ENCODE results near the gene ZNF609.
"Not testable (repeated sequence)": the region's sequence is repeated elsewhere in the genome, so short reads cannot be mapped to it uniquely, and the experiment has no call there.

The ZNF609 gene

GRCh38 chr15:64480891-64481290, 20.5 kb downstream of the ZNF609 start:
- no peak for DNase-seq (ENCODE audit: low read depth)
- no peak for TF ChIP-seq CTCF (IDR thresholded peaks at IDR 0.05; ENCODE audit: control insufficient read depth, extremely low read depth, insufficient read depth)

GRCh38 chr15:64483749-64484148, 23.4 kb downstream of the ZNF609 start:
- TF ChIP-seq CTCF (IDR thresholded peaks at IDR 0.05; ENCODE audit: control insufficient read depth, extremely low read depth, insufficient read depth): no peak
- DNase-seq (ENCODE audit: low read depth): no peak
- no peak overlapping the region for H3K4me3 ChIP-seq (ENCODE audit: low read depth, low read length)

More at GRCh38 chr15:64480891-64481290, 20.5 kb downstream of the ZNF609 start:
- no peak overlapping the region for H3K4me3 ChIP-seq (ENCODE audit: low read depth, low read length)

- no peak for TF ChIP-seq CTCF (IDR thresholded peaks at IDR 0.05; ENCODE audit: control insufficient read depth, extremely low read depth, insufficient read depth)
- H3K4me3 ChIP-seq (ENCODE audit: low read depth, low read length): no peak overlapping the region
- DNase-seq (ENCODE audit: low read depth): no peak
These were observed 25.4 kb downstream of the ZNF609 start for GRCh38 chr15:64485796-64486195.

- no peak for TF ChIP-seq CTCF (IDR thresholded peaks at IDR 0.05; ENCODE audit: control insufficient read depth, extremely low read depth, insufficient read depth)
- no peak for DNase-seq (ENCODE audit: low read depth)
- no peak overlapping the region for H3K4me3 ChIP-seq (ENCODE audit: low read depth, low read length)
These were observed 30.4 kb downstream of the ZNF609 start for GRCh38 chr15:64490598-64491259.

GRCh38 chr15:64493641-64494040, 33.3 kb downstream of the ZNF609 start:
- no peak for TF ChIP-seq CTCF (IDR thresholded peaks at IDR 0.05; ENCODE audit: control insufficient read depth, extremely low read depth, insufficient read depth)
- H3K4me3 ChIP-seq (ENCODE audit: low read depth, low read length): no peak overlapping the region
- no peak for DNase-seq (ENCODE audit: low read depth)

- DNase-seq (ENCODE audit: low read depth); H3K4me3 ChIP-seq (ENCODE audit: low read depth, low read length): not testable (repeated sequence)
These were observed 35.6 kb downstream of the ZNF609 start for GRCh38 chr15:64495968-64496367.

- DNase-seq (ENCODE audit: low read depth): no peak
- no peak for TF ChIP-seq CTCF (IDR thresholded peaks at IDR 0.05; ENCODE audit: control insufficient read depth, extremely low read depth, insufficient read depth)
- no peak overlapping the region for H3K4me3 ChIP-seq (ENCODE audit: low read depth, low read length)
These were observed 40.5 kb downstream of the ZNF609 start for GRCh38 chr15:64500695-64501395.
